GM12878 (cell line): ENCODE results near the gene NKAIN2.

ENCODE experiments used
- FOXM1 ChIP-seq: IDR thresholded peaks from 2 replicates; pipeline ENCODE4 v1.6.1; 2012; ENCODE audit warnings: low read depth, mild to moderate bottlenecking, inconsistent platforms, low read length, moderate library complexity
- JUND ChIP-seq: IDR thresholded peaks from 2 replicates; pipeline ENCODE4 v1.6.1; 2012; ENCODE audit warnings: low read depth, mild to moderate bottlenecking, low read length, improper control_type of control experiment, moderate library complexity
- RAD21 ChIP-seq: IDR thresholded peaks from 2 replicates; pipeline ENCODE4 v1.6.1; 2011; ENCODE audit warnings: mild to moderate bottlenecking, low read depth, low read length, moderate library complexity; ENCODE audit not compliant: insufficient read depth
- STAT3 ChIP-seq: IDR thresholded peaks from 2 replicates; pipeline ENCODE4 v1.6.1; 2011; ENCODE audit warnings: low read depth, low read length, improper control_type of control experiment
- TCF12 ChIP-seq: IDR thresholded peaks from 2 replicates; pipeline ENCODE4 v1.6.1; 2011; ENCODE audit warnings: low read depth, mild to moderate bottlenecking, low read length
- ZNF384 ChIP-seq: IDR thresholded peaks from 2 replicates; pipeline ENCODE4 v1.6.1; 2012; ENCODE audit warnings: low read depth, mild to moderate bottlenecking, low read length, improper control_type of control experiment, borderline replicate concordance
- ZZZ3 ChIP-seq: IDR thresholded peaks from 2 replicates; pipeline ENCODE4 v1.6.1; 2011; ENCODE audit warnings: low read depth; ENCODE audit not compliant: control insufficient read depth, insufficient read length
- TF ChIP-seq, protein P1 (sequence below), 3 experiments: IDR thresholded peaks in 2 of 3; conservative IDR thresholded peaks in 1 of 3; 2 replicates each; pipeline ENCODE4 v1.5.1; 2011; ENCODE audit warnings: low read depth in 3 of 3, low read length in 3 of 3, mild to moderate bottlenecking in 3 of 3, control low read depth in 2 of 3, moderate library complexity in 2 of 3, inconsistent platforms in 1 of 3, mixed read lengths in 1 of 3; ENCODE audit not compliant: control insufficient read depth in 2 of 3, insufficient read depth in 1 of 3; ENCODE audit errors: extremely low read depth in 1 of 3
- TF ChIP-seq, protein P2 (sequence below): fragments of 450-650 bp; IDR thresholded peaks from 2 replicates; pipeline ENCODE4 v1.6.1; 2016; ENCODE audit warnings: mild to moderate bottlenecking, moderate library complexity, borderline replicate concordance

DNA sequence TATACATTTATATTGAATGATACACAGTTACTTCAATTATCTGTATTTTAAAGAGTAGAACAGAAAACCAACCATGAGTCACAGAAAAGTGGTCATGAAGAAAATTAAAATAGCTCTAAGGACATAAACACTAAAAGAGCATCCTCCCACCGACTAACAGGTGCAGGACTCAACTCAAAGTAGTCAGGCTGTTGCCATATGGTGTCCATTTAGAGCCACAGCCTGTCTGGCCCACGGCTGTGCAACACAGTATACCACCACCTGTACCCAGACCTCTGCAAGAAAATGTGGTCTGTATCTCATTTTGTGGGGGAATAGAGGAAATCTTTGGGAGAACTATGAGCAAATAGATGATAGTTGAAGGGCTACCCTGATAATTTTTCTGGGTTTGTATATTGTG lies 708.8 kb downstream of the NKAIN2 start:
- TF ChIP-seq, protein P1, sequence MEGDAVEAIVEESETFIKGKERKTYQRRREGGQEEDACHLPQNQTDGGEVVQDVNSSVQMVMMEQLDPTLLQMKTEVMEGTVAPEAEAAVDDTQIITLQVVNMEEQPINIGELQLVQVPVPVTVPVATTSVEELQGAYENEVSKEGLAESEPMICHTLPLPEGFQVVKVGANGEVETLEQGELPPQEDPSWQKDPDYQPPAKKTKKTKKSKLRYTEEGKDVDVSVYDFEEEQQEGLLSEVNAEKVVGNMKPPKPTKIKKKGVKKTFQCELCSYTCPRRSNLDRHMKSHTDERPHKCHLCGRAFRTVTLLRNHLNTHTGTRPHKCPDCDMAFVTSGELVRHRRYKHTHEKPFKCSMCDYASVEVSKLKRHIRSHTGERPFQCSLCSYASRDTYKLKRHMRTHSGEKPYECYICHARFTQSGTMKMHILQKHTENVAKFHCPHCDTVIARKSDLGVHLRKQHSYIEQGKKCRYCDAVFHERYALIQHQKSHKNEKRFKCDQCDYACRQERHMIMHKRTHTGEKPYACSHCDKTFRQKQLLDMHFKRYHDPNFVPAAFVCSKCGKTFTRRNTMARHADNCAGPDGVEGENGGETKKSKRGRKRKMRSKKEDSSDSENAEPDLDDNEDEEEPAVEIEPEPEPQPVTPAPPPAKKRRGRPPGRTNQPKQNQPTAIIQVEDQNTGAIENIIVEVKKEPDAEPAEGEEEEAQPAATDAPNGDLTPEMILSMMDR (IDR thresholded peaks at IDR 0.05 in 2 of 3, conservative IDR thresholded peaks at IDR 0.05 in 1 of 3; ENCODE audit: control insufficient read depth in 2 of 3, extremely low read depth in 1 of 3, insufficient read depth in 1 of 3, low read depth in 3 of 3, low read length in 3 of 3): no peak
- no peak for TF ChIP-seq ZZZ3
- TF ChIP-seq, protein P2, sequence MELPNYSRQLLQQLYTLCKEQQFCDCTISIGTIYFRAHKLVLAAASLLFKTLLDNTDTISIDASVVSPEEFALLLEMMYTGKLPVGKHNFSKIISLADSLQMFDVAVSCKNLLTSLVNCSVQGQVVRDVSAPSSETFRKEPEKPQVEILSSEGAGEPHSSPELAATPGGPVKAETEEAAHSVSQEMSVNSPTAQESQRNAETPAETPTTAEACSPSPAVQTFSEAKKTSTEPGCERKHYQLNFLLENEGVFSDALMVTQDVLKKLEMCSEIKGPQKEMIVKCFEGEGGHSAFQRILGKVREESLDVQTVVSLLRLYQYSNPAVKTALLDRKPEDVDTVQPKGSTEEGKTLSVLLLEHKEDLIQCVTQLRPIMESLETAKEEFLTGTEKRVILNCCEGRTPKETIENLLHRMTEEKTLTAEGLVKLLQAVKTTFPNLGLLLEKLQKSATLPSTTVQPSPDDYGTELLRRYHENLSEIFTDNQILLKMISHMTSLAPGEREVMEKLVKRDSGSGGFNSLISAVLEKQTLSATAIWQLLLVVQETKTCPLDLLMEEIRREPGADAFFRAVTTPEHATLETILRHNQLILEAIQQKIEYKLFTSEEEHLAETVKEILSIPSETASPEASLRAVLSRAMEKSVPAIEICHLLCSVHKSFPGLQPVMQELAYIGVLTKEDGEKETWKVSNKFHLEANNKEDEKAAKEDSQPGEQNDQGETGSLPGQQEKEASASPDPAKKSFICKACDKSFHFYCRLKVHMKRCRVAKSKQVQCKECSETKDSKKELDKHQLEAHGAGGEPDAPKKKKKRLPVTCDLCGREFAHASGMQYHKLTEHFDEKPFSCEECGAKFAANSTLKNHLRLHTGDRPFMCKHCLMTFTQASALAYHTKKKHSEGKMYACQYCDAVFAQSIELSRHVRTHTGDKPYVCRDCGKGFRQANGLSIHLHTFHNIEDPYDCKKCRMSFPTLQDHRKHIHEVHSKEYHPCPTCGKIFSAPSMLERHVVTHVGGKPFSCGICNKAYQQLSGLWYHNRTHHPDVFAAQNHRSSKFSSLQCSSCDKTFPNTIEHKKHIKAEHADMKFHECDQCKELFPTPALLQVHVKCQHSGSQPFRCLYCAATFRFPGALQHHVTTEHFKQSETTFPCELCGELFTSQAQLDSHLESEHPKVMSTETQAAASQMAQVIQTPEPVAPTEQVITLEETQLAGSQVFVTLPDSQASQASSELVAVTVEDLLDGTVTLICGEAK: no peak
- no peak for TF ChIP-seq RAD21
- no peak for TF ChIP-seq JUND
- no peak for TF ChIP-seq TCF12
- no peak for TF ChIP-seq ZNF384
- no peak for TF ChIP-seq STAT3
- no peak for TF ChIP-seq FOXM1
